Measurements from ENCODE around the gene NEK4. TPM values are rescaled to one million over a fixed set of nuclear protein-coding genes. Genes with fewer than 3 reads are reported as not detected.
A peak's percentile ranks its signal among the peaks of the same experiment; 100 is the strongest.
"Not testable (repeated sequence)": the region's sequence is repeated elsewhere in the genome, so short reads cannot be mapped to it uniquely, and the experiment has no call there.

The NEK4 gene
- total RNA-seq, 1 donor from 2014 or later, result 18.5 TPM

- no peak overlapping the region for H3K4me3 ChIP-seq (ENCODE audit: low read depth, low read length)
- TF ChIP-seq, protein P1, sequence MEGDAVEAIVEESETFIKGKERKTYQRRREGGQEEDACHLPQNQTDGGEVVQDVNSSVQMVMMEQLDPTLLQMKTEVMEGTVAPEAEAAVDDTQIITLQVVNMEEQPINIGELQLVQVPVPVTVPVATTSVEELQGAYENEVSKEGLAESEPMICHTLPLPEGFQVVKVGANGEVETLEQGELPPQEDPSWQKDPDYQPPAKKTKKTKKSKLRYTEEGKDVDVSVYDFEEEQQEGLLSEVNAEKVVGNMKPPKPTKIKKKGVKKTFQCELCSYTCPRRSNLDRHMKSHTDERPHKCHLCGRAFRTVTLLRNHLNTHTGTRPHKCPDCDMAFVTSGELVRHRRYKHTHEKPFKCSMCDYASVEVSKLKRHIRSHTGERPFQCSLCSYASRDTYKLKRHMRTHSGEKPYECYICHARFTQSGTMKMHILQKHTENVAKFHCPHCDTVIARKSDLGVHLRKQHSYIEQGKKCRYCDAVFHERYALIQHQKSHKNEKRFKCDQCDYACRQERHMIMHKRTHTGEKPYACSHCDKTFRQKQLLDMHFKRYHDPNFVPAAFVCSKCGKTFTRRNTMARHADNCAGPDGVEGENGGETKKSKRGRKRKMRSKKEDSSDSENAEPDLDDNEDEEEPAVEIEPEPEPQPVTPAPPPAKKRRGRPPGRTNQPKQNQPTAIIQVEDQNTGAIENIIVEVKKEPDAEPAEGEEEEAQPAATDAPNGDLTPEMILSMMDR (IDR thresholded peaks at IDR 0.05; ENCODE audit: insufficient read depth, low read length, poor library complexity, severe bottlenecking), result no peak
- no peak for DNase-seq (ENCODE audit: low read depth)
- H3K36me3 ChIP-seq (ENCODE audit: control insufficient read depth, insufficient read depth, low read length), result no peaks in the 10 kb centered on the region
- no peaks in the 10 kb centered on the region for H3K27me3 ChIP-seq (ENCODE audit: control insufficient read depth, insufficient read depth, low read length)
Measured at GRCh38 chr3:52743152-52743551, 27.6 kb downstream of the NEK4 start.

DNA sequence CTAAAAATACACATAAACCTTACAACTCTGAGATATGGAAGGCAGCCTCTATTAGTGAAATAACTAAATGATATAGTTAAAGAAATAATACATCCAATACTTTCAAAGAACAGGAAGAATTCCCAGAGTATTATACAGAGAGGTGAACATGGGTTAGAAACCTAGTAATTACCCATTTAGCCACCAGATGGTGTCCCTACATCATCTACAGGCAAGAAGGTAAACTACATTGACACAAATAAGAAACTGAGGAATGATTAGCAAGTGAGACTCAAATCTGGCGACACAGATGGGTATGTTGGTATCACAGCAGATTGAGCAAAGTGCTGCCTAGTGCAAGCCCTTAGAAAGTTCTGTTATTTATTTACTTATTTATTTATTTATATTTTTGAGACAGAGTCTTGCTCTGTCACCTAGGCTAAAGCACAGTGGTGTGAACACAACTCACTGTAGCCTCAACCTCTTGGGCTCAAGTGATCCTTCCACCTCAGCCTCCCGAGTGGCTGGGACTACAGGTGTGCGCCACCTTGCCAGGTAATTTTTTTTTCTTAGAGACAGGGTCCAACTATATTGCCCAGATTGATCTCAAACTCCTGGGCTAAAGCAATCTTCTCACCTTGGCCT, 28.2 kb downstream of the NEK4 start:
- no peak for DNase-seq (ENCODE audit: low read depth)
- Histone ChIP-seq H3K4me3 (ENCODE audit: low read depth, low read length) (no peak overlapping the region), H3K27me3 (ENCODE audit: control insufficient read depth, insufficient read depth, low read length) (no peaks in the 10 kb centered on the region), H3K36me3 (ENCODE audit: control insufficient read depth, insufficient read depth, low read length) (no peaks in the 10 kb centered on the region)
- TF ChIP-seq, protein P1 (IDR thresholded peaks at IDR 0.05; ENCODE audit: insufficient read depth, low read length, poor library complexity, severe bottlenecking), result peak; percentile 35

DNA sequence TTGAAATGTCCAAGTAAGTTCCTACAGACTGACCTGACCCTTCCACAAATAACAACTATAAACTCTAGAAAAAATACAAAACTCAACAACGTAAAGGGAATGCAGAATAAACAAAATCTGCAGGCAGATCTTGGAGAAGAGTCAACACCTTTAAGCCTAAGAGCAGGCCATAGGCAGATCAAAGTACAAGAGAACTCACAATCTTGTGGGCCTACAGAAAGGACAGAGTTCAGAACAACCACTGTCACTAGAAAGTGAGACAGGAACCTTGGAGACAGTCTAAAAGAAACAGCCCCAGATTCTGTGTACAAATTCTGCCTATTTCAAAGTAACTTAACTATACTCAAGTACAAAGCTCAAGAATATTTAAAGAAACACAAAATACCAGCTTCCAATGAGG, 31.0 kb downstream of the NEK4 start:
- no peaks in the 10 kb centered on the region for H3K36me3 ChIP-seq (ENCODE audit: control insufficient read depth, insufficient read depth, low read length)
- no peak overlapping the region for H3K4me3 ChIP-seq (ENCODE audit: low read depth, low read length)
- TF ChIP-seq, protein P1 (IDR thresholded peaks at IDR 0.05; ENCODE audit: insufficient read depth, low read length, poor library complexity, severe bottlenecking), result no peak
- H3K27me3 ChIP-seq (ENCODE audit: control insufficient read depth, insufficient read depth, low read length), result no peaks in the 10 kb centered on the region
- DNase-seq (ENCODE audit: low read depth), result no peak

DNA sequence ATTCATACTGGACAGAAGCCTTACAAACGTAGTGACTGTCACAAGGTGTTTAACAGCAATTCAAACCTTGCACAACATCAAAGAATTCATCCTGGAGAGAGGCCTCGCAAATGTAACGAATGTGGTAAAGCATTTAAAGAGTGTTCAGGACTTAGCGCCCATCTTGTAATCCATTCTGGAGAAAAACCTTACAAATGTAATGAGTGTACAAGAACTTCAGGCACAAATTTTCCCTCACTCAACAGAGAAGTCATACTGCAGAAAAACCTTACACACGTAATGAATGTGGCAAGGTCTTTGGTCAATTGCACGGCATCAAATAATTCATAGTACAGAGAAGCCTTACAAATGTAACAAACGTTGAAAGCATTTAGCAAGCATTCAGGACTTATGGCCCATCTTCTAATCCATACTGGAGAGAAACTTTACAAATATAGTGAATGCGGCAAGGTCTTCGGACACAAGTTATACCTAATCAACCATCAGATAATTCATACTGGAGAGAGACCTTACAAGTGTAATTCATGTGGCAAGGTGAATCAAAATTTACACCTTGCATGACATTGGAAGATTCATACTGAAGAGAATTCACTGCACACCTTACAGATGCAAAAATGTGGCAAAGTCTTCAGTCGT, 37.4 kb downstream of the NEK4 start:
- no peak overlapping the region for H3K4me3 ChIP-seq (ENCODE audit: low read depth, low read length)
- H3K36me3 ChIP-seq (ENCODE audit: control insufficient read depth, insufficient read depth, low read length), result peaks cover 2% of the 10 kb centered on the region
- no peaks in the 10 kb centered on the region for H3K27me3 ChIP-seq (ENCODE audit: control insufficient read depth, insufficient read depth, low read length)
- DNase-seq (ENCODE audit: low read depth), result no peak
- TF ChIP-seq, protein P1 (IDR thresholded peaks at IDR 0.05; ENCODE audit: insufficient read depth, low read length, poor library complexity, severe bottlenecking), result no peak

DNA sequence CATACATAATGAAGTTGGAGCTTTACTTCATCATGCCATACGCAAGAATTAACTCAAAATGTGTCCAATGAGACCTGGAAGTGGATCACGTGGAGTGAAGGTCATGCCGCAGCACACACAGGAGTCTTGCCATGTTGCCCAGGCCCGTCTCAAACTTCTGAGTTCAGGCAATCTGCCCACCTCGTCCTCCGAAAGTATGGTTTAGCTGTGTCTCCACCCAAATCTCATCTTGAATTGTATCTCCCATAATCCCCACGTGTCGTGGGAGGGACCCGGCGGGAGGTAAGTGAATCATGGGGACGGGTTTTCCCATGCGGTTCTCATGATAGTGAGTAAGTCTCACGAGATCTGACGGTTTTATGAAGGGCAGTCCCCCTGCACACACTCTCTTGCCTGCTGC, 39.1 kb downstream of the NEK4 start:
- DNase-seq (ENCODE audit: low read depth), result no peak
- Histone ChIP-seq H3K36me3 (ENCODE audit: control insufficient read depth, insufficient read depth, low read length) (peaks cover 2% of the 10 kb centered on the region), H3K27me3 (ENCODE audit: control insufficient read depth, insufficient read depth, low read length) (no peaks in the 10 kb centered on the region), H3K4me3 (ENCODE audit: low read depth, low read length) (no peak overlapping the region)
- TF ChIP-seq, protein P1 (IDR thresholded peaks at IDR 0.05; ENCODE audit: insufficient read depth, low read length, poor library complexity, severe bottlenecking), result no peak

DNA sequence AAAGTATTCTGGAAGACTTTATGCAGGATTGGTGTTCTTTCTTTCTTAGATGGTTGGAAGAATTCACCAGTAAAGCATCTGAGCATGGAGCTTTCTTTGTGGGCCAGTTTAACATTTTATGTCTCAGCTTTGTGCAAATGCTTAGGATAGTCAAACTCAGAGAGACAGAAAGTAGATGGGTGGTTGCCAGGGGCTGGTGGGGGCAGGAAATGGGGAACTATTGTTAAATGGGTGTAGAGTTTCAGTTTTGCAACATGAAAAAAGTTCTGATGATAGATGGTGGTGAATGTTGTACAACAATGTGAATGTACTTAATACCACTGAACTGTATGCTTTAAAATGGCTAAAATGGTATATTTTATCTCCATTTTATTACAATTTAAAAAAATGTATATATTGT, 40.1 kb downstream of the NEK4 start:
- H3K36me3 ChIP-seq (ENCODE audit: control insufficient read depth, insufficient read depth, low read length), result peaks cover 2% of the 10 kb centered on the region

DNA sequence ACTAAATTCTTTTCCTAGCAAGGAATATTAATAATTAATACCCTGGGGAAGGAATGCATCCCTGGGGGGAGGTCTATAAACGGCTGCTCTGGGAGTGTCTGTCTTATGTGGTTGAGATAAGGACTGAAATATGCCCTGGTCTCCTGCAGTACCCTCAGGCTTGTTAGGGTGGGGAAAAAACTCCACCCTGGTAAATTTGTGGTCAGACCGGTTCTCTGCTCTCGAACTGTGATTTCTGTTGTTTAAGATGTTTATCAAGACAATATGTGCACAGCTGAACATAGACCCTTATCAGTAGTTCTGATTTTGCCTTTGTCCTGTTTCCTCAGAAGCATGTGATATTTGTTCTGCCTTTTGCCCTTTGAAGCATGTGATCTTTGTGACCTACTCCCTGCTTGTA, 42.0 kb downstream of the NEK4 start:
- not testable (repeated sequence) for H3K4me3 ChIP-seq (ENCODE audit: low read depth, low read length); H3K36me3 ChIP-seq (ENCODE audit: control insufficient read depth, insufficient read depth, low read length); DNase-seq (ENCODE audit: low read depth); H3K27me3 ChIP-seq (ENCODE audit: control insufficient read depth, insufficient read depth, low read length)

More for the DNA sequence above, 40.1 kb downstream of the NEK4 start:
- TF ChIP-seq, protein P1 (IDR thresholded peaks at IDR 0.05; ENCODE audit: insufficient read depth, low read length, poor library complexity, severe bottlenecking), result no peak
- Histone ChIP-seq H3K27me3 (ENCODE audit: control insufficient read depth, insufficient read depth, low read length) (no peaks in the 10 kb centered on the region), H3K4me3 (ENCODE audit: low read depth, low read length) (no peak overlapping the region)
- DNase-seq (ENCODE audit: low read depth), result no peak

Data from kidney epithelial cell (primary cell).